DOHH2 (cell line): Measurements from ENCODE around the gene TACR1.

Experiments
- H3F3A ChIP-seq: fragments of 200-600 bp; sonication (generic), shearing (Covaris generic); 2 replicates; pipeline ENCODE4 v1.6.0; 2016; ENCODE audit warnings: antibody characterized with exemption, mild to moderate bottlenecking; ENCODE audit not compliant: control insufficient read depth, insufficient read depth
- H3K27ac ChIP-seq: fragments of 200-600 bp; sonication (generic); 2 replicates; pipeline ENCODE4 v1.5.1; 2014; ENCODE audit warnings: low read depth, mild to moderate bottlenecking, low read length, moderate library complexity
- H3K27me3 ChIP-seq: fragments of 200-600 bp; sonication (generic); 2 replicates; pipeline ENCODE4 v1.6.1; 2014; ENCODE audit warnings: mild to moderate bottlenecking, low read length, mixed read lengths; ENCODE audit not compliant: control insufficient read depth
- H3K36me3 ChIP-seq: fragments of 200-600 bp; sonication (generic); 2 replicates; pipeline ENCODE4 v1.6.1; 2014; ENCODE audit warnings: mild to moderate bottlenecking, low read length, moderate library complexity, mixed read lengths; ENCODE audit not compliant: control insufficient read depth
- H3K4me1 ChIP-seq: fragments of 200-600 bp; sonication (generic); 2 replicates; pipeline ENCODE4 v1.6.1; 2014; ENCODE audit warnings: mild to moderate bottlenecking, low read length, mixed read lengths; ENCODE audit not compliant: control insufficient read depth
- H3K4me2 ChIP-seq: fragments of 200-600 bp; sonication (generic); 2 replicates; pipeline ENCODE4 v1.6.0; 2014; ENCODE audit warnings: mild to moderate bottlenecking, low read length, moderate library complexity
- H3K4me3 ChIP-seq: fragments of 200-600 bp; sonication (generic); 2 replicates; pipeline ENCODE4 v1.5.1; 2014; ENCODE audit warnings: mild to moderate bottlenecking, low read length, mixed read lengths
- H3K79me2 ChIP-seq: fragments of 200-600 bp; sonication (generic); 2 replicates; pipeline ENCODE4 v1.6.1; 2014; ENCODE audit warnings: mild to moderate bottlenecking, low read length, mixed read lengths; ENCODE audit not compliant: control insufficient read depth
- H3K9me2 ChIP-seq: fragments of 200-600 bp; sonication (generic); replicated peaks from 2 replicates; pipeline ENCODE4 v1.6.1; 2014; ENCODE audit warnings: mild to moderate bottlenecking, low read length, mixed read lengths; ENCODE audit not compliant: control insufficient read depth
- H3K9me3 ChIP-seq: fragments of 200-600 bp; sonication (generic); 2 replicates; pipeline ENCODE4 v1.6.1; 2014; ENCODE audit warnings: antibody characterized with exemption, low read length, mixed read lengths; ENCODE audit not compliant: control insufficient read depth, insufficient read depth
- H4K20me1 ChIP-seq: fragments of 200-600 bp; sonication (generic); 2 replicates; pipeline ENCODE4 v1.6.0; 2014; ENCODE audit warnings: low read depth, mild to moderate bottlenecking, antibody characterized with exemption, low read length, moderate library complexity; ENCODE audit not compliant: control insufficient read depth, insufficient read depth
- EZH2phosphoT487 ChIP-seq: fragments of 200-600 bp; sonication (generic); IDR thresholded peaks from 2 replicates; pipeline ENCODE4 v1.6.1; 2017; ENCODE audit warnings: borderline replicate concordance, mild to moderate bottlenecking, antibody characterized with exemption, low read length, moderate library complexity, mixed read lengths
- TF ChIP-seq, protein P1 (sequence below): fragments of 200-600 bp; sonication (generic); IDR thresholded peaks from one replicate; pipeline ENCODE4 v1.5.1; 2014; ENCODE audit warnings: antibody characterized with exemption, mild to moderate bottlenecking, low read depth, low read length; ENCODE audit not compliant: poor library complexity, severe bottlenecking

Gene TACR1

GRCh38 chr2:75076088-75076487 is 123.2 kb downstream of the TACR1 start:
- no peak for TF ChIP-seq EZH2phosphoT487
- TF ChIP-seq, protein P1, sequence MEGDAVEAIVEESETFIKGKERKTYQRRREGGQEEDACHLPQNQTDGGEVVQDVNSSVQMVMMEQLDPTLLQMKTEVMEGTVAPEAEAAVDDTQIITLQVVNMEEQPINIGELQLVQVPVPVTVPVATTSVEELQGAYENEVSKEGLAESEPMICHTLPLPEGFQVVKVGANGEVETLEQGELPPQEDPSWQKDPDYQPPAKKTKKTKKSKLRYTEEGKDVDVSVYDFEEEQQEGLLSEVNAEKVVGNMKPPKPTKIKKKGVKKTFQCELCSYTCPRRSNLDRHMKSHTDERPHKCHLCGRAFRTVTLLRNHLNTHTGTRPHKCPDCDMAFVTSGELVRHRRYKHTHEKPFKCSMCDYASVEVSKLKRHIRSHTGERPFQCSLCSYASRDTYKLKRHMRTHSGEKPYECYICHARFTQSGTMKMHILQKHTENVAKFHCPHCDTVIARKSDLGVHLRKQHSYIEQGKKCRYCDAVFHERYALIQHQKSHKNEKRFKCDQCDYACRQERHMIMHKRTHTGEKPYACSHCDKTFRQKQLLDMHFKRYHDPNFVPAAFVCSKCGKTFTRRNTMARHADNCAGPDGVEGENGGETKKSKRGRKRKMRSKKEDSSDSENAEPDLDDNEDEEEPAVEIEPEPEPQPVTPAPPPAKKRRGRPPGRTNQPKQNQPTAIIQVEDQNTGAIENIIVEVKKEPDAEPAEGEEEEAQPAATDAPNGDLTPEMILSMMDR: no peak
- Histone ChIP-seq H3K27me3 (peaks cover 19% of the 10 kb centered on the region), H3F3A (no peaks in the 10 kb centered on the region), H3K4me2 (no peak overlapping the region), H3K9me3 (no peaks in the 10 kb centered on the region), H3K4me3 (no peak overlapping the region), H3K9me2 (no peaks in the 10 kb centered on the region), H3K36me3 (no peaks in the 10 kb centered on the region), H3K4me1 (no peaks in the 10 kb centered on the region), H3K27ac (no peak overlapping the region), H4K20me1 (no peaks in the 10 kb centered on the region), H3K79me2 (no peaks in the 10 kb centered on the region)

DNA sequence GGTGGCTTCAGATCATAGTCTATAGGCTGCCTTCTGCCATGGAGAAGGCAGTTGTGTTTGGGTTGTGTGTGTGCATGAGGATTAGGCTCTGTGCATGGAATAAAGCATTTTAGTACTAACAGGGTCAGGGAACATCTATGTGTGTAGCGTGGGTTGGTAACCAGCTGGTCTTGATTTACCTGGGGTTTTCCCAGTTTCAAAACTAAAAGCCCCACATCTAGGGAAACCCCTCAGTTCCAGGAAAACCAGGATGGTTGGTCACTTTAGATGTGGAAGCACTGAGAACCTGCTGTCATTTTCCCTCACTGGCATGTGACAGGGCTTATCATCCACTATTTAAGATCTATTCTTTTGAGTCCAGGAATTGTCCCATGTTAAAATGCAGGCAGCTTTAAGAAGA is 124.6 kb downstream of the TACR1 start:
- H3K36me3 ChIP-seq: no peaks in the 10 kb centered on the region
- TF ChIP-seq, protein P1: no peak
- TF ChIP-seq EZH2phosphoT487: no peak

GRCh38 chr2:75074228-75074627 is 125.1 kb downstream of the TACR1 start:
- TF ChIP-seq EZH2phosphoT487: no peak
- TF ChIP-seq, protein P1: no peak
- Histone ChIP-seq H3K9me3 (no peaks in the 10 kb centered on the region), H3K27ac (no peak overlapping the region), H3K4me3 (no peak overlapping the region), H3K79me2 (no peaks in the 10 kb centered on the region), H3K4me2 (no peak overlapping the region), H3K36me3 (no peaks in the 10 kb centered on the region), H4K20me1 (no peaks in the 10 kb centered on the region), H3K27me3 (peaks cover 17% of the 10 kb centered on the region), H3F3A (no peaks in the 10 kb centered on the region), H3K4me1 (no peaks in the 10 kb centered on the region), H3K9me2 (no peaks in the 10 kb centered on the region)

More for the DNA sequence above, 124.6 kb downstream of the TACR1 start:
- H3K9me3 ChIP-seq: no peaks in the 10 kb centered on the region
- no peaks in the 10 kb centered on the region for H4K20me1 ChIP-seq
- no peaks in the 10 kb centered on the region for H3F3A ChIP-seq
- H3K79me2 ChIP-seq: no peaks in the 10 kb centered on the region
- no peak overlapping the region for H3K27ac ChIP-seq
- no peaks in the 10 kb centered on the region for H3K4me1 ChIP-seq
- no peaks in the 10 kb centered on the region for H3K9me2 ChIP-seq
- H3K4me2 ChIP-seq: no peak overlapping the region
- no peak overlapping the region for H3K4me3 ChIP-seq
- peaks cover 18% of the 10 kb centered on the region for H3K27me3 ChIP-seq

DNA sequence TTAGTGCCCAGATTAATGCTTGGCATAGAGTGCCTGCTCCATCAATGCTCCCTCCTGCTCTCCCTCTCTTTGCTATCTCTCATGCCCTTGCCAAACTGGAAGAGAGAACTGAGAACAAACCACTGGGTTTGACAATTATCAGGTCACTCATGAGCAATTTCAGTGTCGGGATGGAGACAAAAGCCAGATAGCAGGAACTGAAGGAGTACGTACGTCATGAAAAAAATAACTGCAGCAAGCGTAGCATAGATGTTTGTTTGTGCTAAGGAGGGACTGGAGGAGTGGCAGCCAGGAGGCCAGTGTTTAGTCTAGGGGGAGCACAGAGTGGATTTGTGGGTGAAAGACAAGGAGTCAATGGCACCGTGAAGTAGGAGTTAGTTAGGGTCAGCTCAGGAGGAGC is 127.6 kb downstream of the TACR1 start:
- Histone ChIP-seq H3K27ac (no peak overlapping the region), H3K9me2 (no peaks in the 10 kb centered on the region), H3K4me3 (no peak overlapping the region), H3K36me3 (no peaks in the 10 kb centered on the region), H3K9me3 (no peaks in the 10 kb centered on the region), H4K20me1 (no peaks in the 10 kb centered on the region), H3K4me1 (no peaks in the 10 kb centered on the region), H3K4me2 (no peak overlapping the region), H3F3A (no peaks in the 10 kb centered on the region), H3K79me2 (no peaks in the 10 kb centered on the region), H3K27me3 (peaks cover 13% of the 10 kb centered on the region; the same call in 1 of the 2 replicates)
- TF ChIP-seq EZH2phosphoT487: no peak
- TF ChIP-seq, protein P1: no peak
